LNCAP (cell line): ENCODE measurements around the gene CCDC66.

Source experiments
- CTCF ChIP-seq: fragments of 450-650 bp; IDR thresholded peaks from 2 replicates; pipeline ENCODE4 v1.5.1; 2017; ENCODE audit warnings: mild to moderate bottlenecking

Gene CCDC66

GRCh38 chr3:56556908-56557830 lies at the start of gene CCDC66:
CCDC66 (plus strand) TSS chr3:56557175; CDS start chr3:56557243, 68 bp downstream.
- TF ChIP-seq CTCF, result peak; percentile 75

- TF ChIP-seq CTCF, result no peak
These were observed 37.3 kb upstream of the CCDC66 start for GRCh38 chr3:56519641-56520040.

- TF ChIP-seq CTCF, result no peak
These were observed 34.6 kb upstream of the CCDC66 start for GRCh38 chr3:56522374-56522773.

- TF ChIP-seq CTCF, result no peak
These were observed 31.7 kb upstream of the CCDC66 start for GRCh38 chr3:56525291-56525690.

- no peak for TF ChIP-seq CTCF
These were observed 20.2 kb upstream of the CCDC66 start for GRCh38 chr3:56536735-56537134.

GRCh38 chr3:56547486-56547885 lies 9.5 kb upstream of the CCDC66 start:
- peak; percentile 37; the same call in 1 of the 2 replicates for TF ChIP-seq CTCF

GRCh38 chr3:56557831-56558170 lies 826 bp downstream of the CCDC66 start:
- TF ChIP-seq CTCF, result peak; percentile 15; the same call in 1 of the 2 replicates
